Glutamatergic neuron (in vitro differentiated cells): ENCODE results near the gene CTU2. TPM values are rescaled to one million over a fixed set of nuclear protein-coding genes. Genes with fewer than 3 reads are reported as not detected.

Experiments used
- DNase-seq: peaks from one replicate; pipeline ENCODE4 v3.0.0; 2022
- H3K27ac Mint-ChIP-seq: one replicate; pipeline ENCODE4 v1.8.0; 2020; ENCODE audit warnings: mild to moderate bottlenecking, mixed read lengths, inconsistent platforms; ENCODE audit not compliant: unreplicated experiment
- H3K27me3 Mint-ChIP-seq: one replicate; pipeline ENCODE4 v1.8.0; 2020; ENCODE audit warnings: mild to moderate bottlenecking, moderate library complexity, mixed read lengths, inconsistent platforms; ENCODE audit not compliant: unreplicated experiment
- H3K36me3 Mint-ChIP-seq: one replicate; pipeline ENCODE4 v1.8.0; 2020; ENCODE audit warnings: mild to moderate bottlenecking, mixed read lengths, inconsistent platforms; ENCODE audit not compliant: unreplicated experiment
- H3K4me1 Mint-ChIP-seq: one replicate; pipeline ENCODE4 v1.8.0; 2020; ENCODE audit warnings: mild to moderate bottlenecking, low read depth, mixed read lengths, inconsistent platforms; ENCODE audit not compliant: unreplicated experiment
- H3K4me3 Mint-ChIP-seq: one replicate; pipeline ENCODE4 v1.8.0; 2020; ENCODE audit warnings: mild to moderate bottlenecking, mixed read lengths, inconsistent platforms; ENCODE audit not compliant: unreplicated experiment
- H3K9me3 Mint-ChIP-seq: one replicate; pipeline ENCODE4 v1.8.0; 2020; ENCODE audit warnings: mild to moderate bottlenecking, moderate library complexity, mixed read lengths, inconsistent platforms; ENCODE audit not compliant: unreplicated experiment
- total RNA-seq: library from RNA; stranded (reverse); fragmentation: NEBNext Ultra II Directional; extraction: Animal tissue kit (Norgen Biotek cat#: 25700); gene quantifications from one replicate; pipeline ENCODE4 v1.2.1, GENCODE V29; 2021; ENCODE audit not compliant: unreplicated experiment
- TF ChIP-seq, protein P1 (sequence below): fragments of 200-600 bp; sonication (generic); IDR thresholded peaks from one replicate; pipeline ENCODE4 v1.5.0; 2021; ENCODE audit not compliant: partially characterized antibody, unreplicated experiment

Gene CTU2
- total RNA-seq, 1 donor from 2014 or later = 32.4 TPM

DNA sequence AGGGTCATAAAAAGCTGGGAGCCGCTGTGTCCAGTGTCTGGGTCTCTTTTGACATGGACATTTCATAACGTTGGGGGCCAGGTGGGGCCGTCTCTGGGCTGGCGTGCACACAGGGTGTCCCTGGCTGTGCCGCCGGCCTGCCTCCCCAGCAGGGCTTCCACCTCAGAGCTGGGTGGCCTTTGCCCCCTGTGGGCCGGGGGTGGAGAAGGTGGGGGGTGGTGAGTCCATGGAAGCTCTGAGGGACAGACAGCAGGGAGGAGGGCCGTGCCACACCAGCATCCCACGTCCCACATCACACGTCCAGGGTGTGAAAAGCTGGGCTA is 19.1 kb upstream of the CTU2 start:
- no peak overlapping the region for H3K4me3 Mint-ChIP-seq
- H3K36me3 Mint-ChIP-seq = no peaks in the 10 kb centered on the region
- no peak overlapping the region for H3K27ac Mint-ChIP-seq
- H3K9me3 Mint-ChIP-seq = no peaks in the 10 kb centered on the region
- no peak for DNase-seq
- TF ChIP-seq, protein P1, sequence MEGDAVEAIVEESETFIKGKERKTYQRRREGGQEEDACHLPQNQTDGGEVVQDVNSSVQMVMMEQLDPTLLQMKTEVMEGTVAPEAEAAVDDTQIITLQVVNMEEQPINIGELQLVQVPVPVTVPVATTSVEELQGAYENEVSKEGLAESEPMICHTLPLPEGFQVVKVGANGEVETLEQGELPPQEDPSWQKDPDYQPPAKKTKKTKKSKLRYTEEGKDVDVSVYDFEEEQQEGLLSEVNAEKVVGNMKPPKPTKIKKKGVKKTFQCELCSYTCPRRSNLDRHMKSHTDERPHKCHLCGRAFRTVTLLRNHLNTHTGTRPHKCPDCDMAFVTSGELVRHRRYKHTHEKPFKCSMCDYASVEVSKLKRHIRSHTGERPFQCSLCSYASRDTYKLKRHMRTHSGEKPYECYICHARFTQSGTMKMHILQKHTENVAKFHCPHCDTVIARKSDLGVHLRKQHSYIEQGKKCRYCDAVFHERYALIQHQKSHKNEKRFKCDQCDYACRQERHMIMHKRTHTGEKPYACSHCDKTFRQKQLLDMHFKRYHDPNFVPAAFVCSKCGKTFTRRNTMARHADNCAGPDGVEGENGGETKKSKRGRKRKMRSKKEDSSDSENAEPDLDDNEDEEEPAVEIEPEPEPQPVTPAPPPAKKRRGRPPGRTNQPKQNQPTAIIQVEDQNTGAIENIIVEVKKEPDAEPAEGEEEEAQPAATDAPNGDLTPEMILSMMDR = no peak
- H3K4me1 Mint-ChIP-seq = peaks cover 1% of the 10 kb centered on the region
- H3K27me3 Mint-ChIP-seq = peaks cover 10% of the 10 kb centered on the region

DNA sequence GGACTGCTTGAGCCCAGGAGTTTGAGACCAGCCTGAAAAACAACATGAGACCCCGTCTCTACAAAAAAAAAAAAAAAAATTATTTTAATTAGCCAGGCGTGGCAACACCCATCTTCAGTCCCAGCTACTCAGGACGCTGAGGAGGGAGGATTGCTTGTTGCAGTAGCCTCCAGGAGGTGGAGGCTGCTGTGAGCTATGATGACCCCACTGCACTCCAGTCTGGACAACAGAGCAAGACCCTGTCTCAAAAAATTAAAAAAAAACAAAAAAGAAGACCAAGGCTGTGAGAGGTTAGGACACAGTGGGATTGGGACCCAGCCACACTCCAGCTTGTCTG is 18.7 kb upstream of the CTU2 start:
- Mint-ChIP-seq H3K9me3 (no peaks in the 10 kb centered on the region), H3K27me3 (peaks cover 10% of the 10 kb centered on the region), H3K36me3 (no peaks in the 10 kb centered on the region), H3K27ac (no peak overlapping the region), H3K4me1 (peaks cover 1% of the 10 kb centered on the region), H3K4me3 (no peak overlapping the region)
- DNase-seq = no peak
- TF ChIP-seq, protein P1 = no peak

DNA sequence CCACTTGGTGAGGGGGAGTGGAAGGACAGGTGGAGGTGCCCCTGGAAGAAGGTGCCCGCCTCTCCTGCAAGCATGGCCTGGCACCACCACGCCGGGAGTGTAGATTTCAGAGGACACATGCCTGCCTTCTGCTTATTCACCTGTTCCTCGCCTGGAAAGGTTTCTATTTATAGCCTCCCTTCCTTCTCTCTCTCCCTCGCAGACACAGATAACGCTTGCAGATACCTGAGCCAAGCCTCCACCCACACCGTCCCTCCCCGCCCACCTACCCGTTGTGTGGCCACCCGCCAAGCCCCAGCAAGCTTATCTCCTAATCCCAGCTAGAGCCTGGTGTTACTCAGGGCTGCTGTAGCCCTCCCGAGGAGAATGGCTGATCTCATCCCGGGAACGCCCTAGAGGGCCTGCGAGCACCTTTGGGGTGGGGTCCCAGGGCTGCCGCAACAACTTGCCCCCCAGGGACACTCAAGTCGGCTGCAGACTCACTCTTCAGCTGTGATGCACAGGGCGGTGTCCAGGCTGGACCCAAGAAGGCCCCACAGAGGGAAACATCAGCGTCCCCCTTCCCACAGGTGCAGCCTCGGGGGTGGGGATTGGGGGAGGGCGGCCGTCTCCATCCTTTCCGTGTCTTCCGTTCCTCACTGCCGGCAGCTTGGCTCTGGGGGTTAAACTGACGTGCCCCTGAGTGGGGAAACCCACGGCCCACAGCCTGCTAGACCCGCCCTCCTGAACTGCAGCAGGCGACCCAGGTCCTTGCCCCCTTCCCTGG is 18.1 kb upstream of the CTU2 start:
- TF ChIP-seq, protein P1 = no peak
- no peaks in the 10 kb centered on the region for H3K36me3 Mint-ChIP-seq
- H3K27ac Mint-ChIP-seq = no peak overlapping the region
- H3K4me3 Mint-ChIP-seq = no peak overlapping the region
- H3K4me1 Mint-ChIP-seq = peaks cover 1% of the 10 kb centered on the region
- no peaks in the 10 kb centered on the region for H3K9me3 Mint-ChIP-seq
- H3K27me3 Mint-ChIP-seq = peaks cover 10% of the 10 kb centered on the region
- no peak for DNase-seq

DNA sequence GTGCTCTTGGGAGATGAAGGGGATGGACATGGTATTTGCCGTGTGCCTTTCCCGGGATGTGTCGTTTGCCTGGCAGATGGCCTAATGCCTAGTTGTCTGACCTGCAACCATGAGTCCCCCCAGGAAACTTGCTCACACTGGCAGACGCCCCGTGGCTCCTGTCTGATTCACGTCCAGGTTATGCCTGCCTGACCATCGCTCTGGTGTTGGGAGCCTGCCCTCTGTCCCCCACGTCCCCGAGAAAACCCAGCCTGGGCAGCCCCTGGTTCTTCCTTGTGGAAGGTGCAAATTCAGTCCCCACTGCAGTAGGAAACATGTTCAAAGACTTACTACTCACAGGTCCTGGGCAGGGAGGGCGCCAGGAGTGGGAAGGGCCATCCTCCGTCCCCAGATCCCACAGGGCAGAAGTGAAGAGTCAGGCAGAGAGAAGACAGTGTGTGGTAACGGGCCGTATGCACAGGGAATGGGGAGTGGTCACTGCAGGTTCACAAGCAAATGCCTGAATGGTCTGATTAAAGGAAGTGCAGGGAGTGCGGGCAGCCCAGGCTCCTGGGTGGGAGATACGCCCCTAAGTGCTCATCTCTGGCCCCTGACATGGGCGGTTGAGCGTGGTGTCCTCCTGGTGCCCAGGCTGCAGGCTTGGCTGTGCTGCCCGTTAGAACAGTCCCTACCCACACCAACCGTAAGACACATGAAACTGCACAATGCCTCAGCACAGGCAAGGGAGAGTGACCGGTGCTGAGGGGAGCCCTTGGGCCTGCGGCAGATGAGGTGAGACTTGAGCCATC is 15.8 kb upstream of the CTU2 start:
- H3K4me1 Mint-ChIP-seq = no peaks in the 10 kb centered on the region
- H3K27me3 Mint-ChIP-seq = peaks cover 5% of the 10 kb centered on the region
- no peak for DNase-seq
- H3K36me3 Mint-ChIP-seq = no peaks in the 10 kb centered on the region
- TF ChIP-seq, protein P1 = no peak
- no peaks in the 10 kb centered on the region for H3K9me3 Mint-ChIP-seq
- H3K27ac Mint-ChIP-seq = no peak overlapping the region
- H3K4me3 Mint-ChIP-seq = no peak overlapping the region
